NT2/D1 (cell line): ENCODE measurements around the gene FGF22.

Source experiments
- DNase-seq: peaks from one replicate; pipeline ENCODE4 v3.0.0-alpha.2; 2011; ENCODE audit warnings: low read depth, low spot score
- H3K27me3 ChIP-seq: 2 replicates; pipeline ENCODE4 v1.6.0; 2011; ENCODE audit warnings: mild to moderate bottlenecking; ENCODE audit not compliant: insufficient read length, insufficient read depth
- H3K36me3 ChIP-seq: 2 replicates; pipeline ENCODE4 v1.6.1; 2011; ENCODE audit warnings: mild to moderate bottlenecking, low read length, mixed read lengths; ENCODE audit not compliant: insufficient read depth, insufficient read length
- H3K4me1 ChIP-seq: 2 replicates; pipeline ENCODE4 v1.5.1; 2011; ENCODE audit not compliant: insufficient read depth, insufficient read length
- H3K4me3 ChIP-seq: 2 replicates; pipeline ENCODE4 v1.5.1; 2011; ENCODE audit warnings: low read depth; ENCODE audit not compliant: insufficient read length
- H3K9ac ChIP-seq: 2 replicates; pipeline ENCODE4 v1.6.0; 2011; ENCODE audit warnings: low read depth; ENCODE audit not compliant: insufficient read length
- H3K9me3 ChIP-seq: 2 replicates; pipeline ENCODE4 v1.5.1; 2011; ENCODE audit warnings: mild to moderate bottlenecking, low read length; ENCODE audit not compliant: insufficient read depth
- SUZ12 ChIP-seq: IDR thresholded peaks from 2 replicates; pipeline ENCODE4 v1.6.1; 2011; ENCODE audit not compliant: insufficient read length, insufficient read depth; ENCODE audit errors: extremely low read depth
- YY1 ChIP-seq: IDR thresholded peaks from 2 replicates; pipeline ENCODE4 v1.6.1; 2011; ENCODE audit not compliant: insufficient read length, insufficient read depth
- ZNF274 ChIP-seq: IDR thresholded peaks from 2 replicates; pipeline ENCODE4 v1.6.1; 2011; ENCODE audit warnings: mild to moderate bottlenecking, low read depth, low read length

The FGF22 gene

GRCh38 chr19:613732-614567 is 25.7 kb upstream of the FGF22 start:
- peaks cover 6% of the 10 kb centered on the region for H3K4me1 ChIP-seq
- peaks cover 68% of the 10 kb centered on the region for H3K36me3 ChIP-seq
- TF ChIP-seq ZNF274 (no peak), YY1 (no peak), SUZ12 (no peak)
- no peaks in the 10 kb centered on the region for H3K27me3 ChIP-seq
- H3K4me3 ChIP-seq = no peak overlapping the region
- H3K9ac ChIP-seq = no peak overlapping the region
- H3K9me3 ChIP-seq = no peaks in the 10 kb centered on the region
- DNase-seq = no peak

DNA sequence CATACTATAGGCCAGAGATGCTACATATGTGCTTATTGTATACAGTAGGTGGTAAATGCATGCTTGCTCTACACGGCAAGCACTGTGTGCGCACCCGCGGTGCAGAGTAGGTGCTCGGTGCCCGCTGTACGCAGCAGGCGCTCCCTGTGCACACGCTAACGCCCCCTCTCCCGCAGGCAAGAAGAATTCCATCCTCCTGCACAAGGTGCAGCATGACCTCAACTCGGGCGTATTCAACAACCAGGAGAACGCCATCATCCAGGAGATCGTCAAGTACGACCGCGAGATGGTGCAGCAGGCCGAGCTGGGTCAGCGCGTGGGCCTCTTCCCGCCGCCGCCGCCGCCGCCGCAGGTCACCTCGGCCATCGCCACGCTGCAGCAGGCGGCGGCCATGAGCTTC is 24.1 kb upstream of the FGF22 start:
- no peak overlapping the region for H3K4me3 ChIP-seq

GRCh38 chr19:616062-616700 is 23.5 kb upstream of the FGF22 start:
- TF ChIP-seq SUZ12 (no peak), YY1 (no peak), ZNF274 (no peak)
- Histone ChIP-seq H3K4me3 (no peak overlapping the region), H3K9me3 (no peaks in the 10 kb centered on the region), H3K4me1 (peaks cover 3% of the 10 kb centered on the region), H3K9ac (no peak overlapping the region), H3K36me3 (peaks cover 70% of the 10 kb centered on the region), H3K27me3 (no peaks in the 10 kb centered on the region)
- DNase-seq = no peak

More for the DNA sequence above, 24.1 kb upstream of the FGF22 start:
- Histone ChIP-seq H3K9me3 (no peaks in the 10 kb centered on the region), H3K27me3 (no peaks in the 10 kb centered on the region), H3K4me1 (peaks cover 6% of the 10 kb centered on the region), H3K36me3 (peaks cover 73% of the 10 kb centered on the region), H3K9ac (no peak overlapping the region)
- no peak for TF ChIP-seq SUZ12
- no peak for TF ChIP-seq YY1
- no peak for TF ChIP-seq ZNF274
- no peak for DNase-seq

GRCh38 chr19:616747-617526 is 22.7 kb upstream of the FGF22 start:
- peaks cover 74% of the 10 kb centered on the region for H3K36me3 ChIP-seq
- DNase-seq = no peak

GRCh38 chr19:617551-618246 is 22.0 kb upstream of the FGF22 start:
- H3K9me3 ChIP-seq = no peaks in the 10 kb centered on the region
- H3K9ac ChIP-seq = no peak overlapping the region
- no peak overlapping the region for H3K4me3 ChIP-seq
- TF ChIP-seq YY1 (no peak), ZNF274 (no peak), SUZ12 (no peak)
- no peaks in the 10 kb centered on the region for H3K4me1 ChIP-seq
- H3K27me3 ChIP-seq = no peaks in the 10 kb centered on the region
- peaks cover 75% of the 10 kb centered on the region for H3K36me3 ChIP-seq
- DNase-seq = no peak

More at GRCh38 chr19:616747-617526, 22.7 kb upstream of the FGF22 start:
- TF ChIP-seq YY1 = no peak
- TF ChIP-seq ZNF274 = no peak
- no peak for TF ChIP-seq SUZ12
- Histone ChIP-seq H3K4me3 (no peak overlapping the region), H3K9ac (no peak overlapping the region), H3K27me3 (no peaks in the 10 kb centered on the region), H3K4me1 (no peaks in the 10 kb centered on the region), H3K9me3 (no peaks in the 10 kb centered on the region)

GRCh38 chr19:618247-618619 is 21.4 kb upstream of the FGF22 start:
- no peak for DNase-seq
- Histone ChIP-seq H3K9ac (no peak overlapping the region), H3K36me3 (peaks cover 75% of the 10 kb centered on the region), H3K4me1 (no peaks in the 10 kb centered on the region), H3K4me3 (no peak overlapping the region), H3K27me3 (no peaks in the 10 kb centered on the region), H3K9me3 (no peaks in the 10 kb centered on the region)
- TF ChIP-seq YY1 (no peak), SUZ12 (no peak), ZNF274 (no peak)
